Hepatocyte (in vitro differentiated cells): ENCODE data around the gene INPP5D.

Experiments
- EZH2 ChIP-seq: fragments of 200-600 bp; sonication (generic); IDR thresholded peaks from 2 replicates; pipeline ENCODE4 v1.6.1; 2016; ENCODE audit warnings: antibody characterized with exemption, mild to moderate bottlenecking, borderline replicate concordance
- TF ChIP-seq, protein P1 (sequence below): fragments of 200-600 bp; sonication (generic); IDR thresholded peaks from 2 replicates; pipeline ENCODE4 v1.5.1; 2016; ENCODE audit warnings: antibody characterized with exemption, mild to moderate bottlenecking; ENCODE audit not compliant: poor library complexity

DNA sequence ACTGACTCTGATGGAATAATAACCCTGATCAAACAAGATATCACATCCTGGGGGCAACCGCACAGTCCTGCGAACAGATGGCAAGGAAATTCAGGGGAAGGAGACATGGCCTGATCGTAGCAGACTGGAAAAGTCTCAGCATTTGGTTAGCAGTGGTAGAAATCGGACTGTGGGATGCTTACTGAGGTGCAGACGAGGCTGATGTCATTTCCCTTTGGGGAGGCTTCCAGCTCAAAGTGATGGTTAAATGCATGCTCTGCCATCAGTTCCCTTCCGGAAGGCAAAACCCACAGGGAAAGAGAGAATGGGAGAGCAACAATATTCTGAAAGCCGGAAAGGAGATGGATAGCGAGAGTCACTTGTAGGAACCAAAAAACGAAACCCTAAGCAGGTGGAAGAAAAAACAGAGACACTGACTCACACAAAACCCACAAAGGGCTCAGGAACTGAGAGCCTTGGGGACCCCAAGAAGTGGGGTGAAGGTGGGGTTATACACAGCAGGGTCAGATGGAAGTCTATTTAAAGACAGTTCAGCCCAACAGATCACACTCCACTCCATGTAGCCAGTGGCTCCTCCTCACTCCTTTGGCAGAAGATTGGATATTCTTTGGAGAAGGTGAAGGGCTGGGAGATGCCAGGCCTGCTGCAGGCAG lies 93.1 kb downstream of the INPP5D start:
- TF ChIP-seq, protein P1, sequence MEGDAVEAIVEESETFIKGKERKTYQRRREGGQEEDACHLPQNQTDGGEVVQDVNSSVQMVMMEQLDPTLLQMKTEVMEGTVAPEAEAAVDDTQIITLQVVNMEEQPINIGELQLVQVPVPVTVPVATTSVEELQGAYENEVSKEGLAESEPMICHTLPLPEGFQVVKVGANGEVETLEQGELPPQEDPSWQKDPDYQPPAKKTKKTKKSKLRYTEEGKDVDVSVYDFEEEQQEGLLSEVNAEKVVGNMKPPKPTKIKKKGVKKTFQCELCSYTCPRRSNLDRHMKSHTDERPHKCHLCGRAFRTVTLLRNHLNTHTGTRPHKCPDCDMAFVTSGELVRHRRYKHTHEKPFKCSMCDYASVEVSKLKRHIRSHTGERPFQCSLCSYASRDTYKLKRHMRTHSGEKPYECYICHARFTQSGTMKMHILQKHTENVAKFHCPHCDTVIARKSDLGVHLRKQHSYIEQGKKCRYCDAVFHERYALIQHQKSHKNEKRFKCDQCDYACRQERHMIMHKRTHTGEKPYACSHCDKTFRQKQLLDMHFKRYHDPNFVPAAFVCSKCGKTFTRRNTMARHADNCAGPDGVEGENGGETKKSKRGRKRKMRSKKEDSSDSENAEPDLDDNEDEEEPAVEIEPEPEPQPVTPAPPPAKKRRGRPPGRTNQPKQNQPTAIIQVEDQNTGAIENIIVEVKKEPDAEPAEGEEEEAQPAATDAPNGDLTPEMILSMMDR, result no peak
- TF ChIP-seq EZH2, result no peak
